Left renal cortex interstitium (tissue), 4 donors: Measurements from ENCODE around the gene SLC39A1. TPM values are rescaled to one million over a fixed set of nuclear protein-coding genes. Genes with fewer than 3 reads are reported as not detected.

Experiments used
- DNase-seq, 4 donors: peaks; one replicate each; pipeline ENCODE4 v3.0.0-alpha.2; 2013; ENCODE audit warnings: low read depth in 4 of 4, low spot score in 2 of 4, missing footprints in 1 of 4
- polyA plus RNA-seq, 4 donors: library from polyadenylated mRNA; unstranded; fragments of 120-200 nt; gene quantifications; one replicate each; pipeline ENCODE4 v1.2.1, GENCODE V29; 2013; ENCODE audit not compliant: insufficient read length in 4 of 4

Gene SLC39A1
- polyA plus RNA-seq, 4 donors = 78.0 to 88.9 (median 86.7) TPM

GRCh38 chr1:153954826-153955225 is 8.5 kb downstream of the SLC39A1 start:
- DNase-seq = no peak

- DNase-seq = no peak
These were observed 9.4 kb downstream of the SLC39A1 start for GRCh38 chr1:153953859-153954365.

GRCh38 chr1:153951801-153952200 is 11.5 kb downstream of the SLC39A1 start:
- DNase-seq = no peak

- no peak for DNase-seq
These were observed 12.2 kb downstream of the SLC39A1 start for GRCh38 chr1:153951183-153951582.

- peak in 1 of 4 donors; percentile 68 for DNase-seq
These were observed 16.6 kb downstream of the SLC39A1 start, which contains the start of gene DENND4B for GRCh38 chr1:153946622-153947241. DENND4B (minus strand) TSS chr1:153946718; CDS start chr1:153944374, 2,344 bp downstream.

GRCh38 chr1:153945795-153946621 is 17.3 kb downstream of the SLC39A1 start:
- DNase-seq = no peak

- no peak for DNase-seq
These were observed 18.1 kb downstream of the SLC39A1 start for GRCh38 chr1:153945131-153945794.

- no peak for DNase-seq
These were observed 18.6 kb downstream of the SLC39A1 start for GRCh38 chr1:153944827-153945117.

- no peak for DNase-seq
These were observed 19.1 kb downstream of the SLC39A1 start for GRCh38 chr1:153944005-153944826.

- DNase-seq = no peak
These were observed 20.4 kb downstream of the SLC39A1 start for GRCh38 chr1:153942766-153943549.

GRCh38 chr1:153941826-153942725 is 21.3 kb downstream of the SLC39A1 start:
- no peak for DNase-seq

GRCh38 chr1:153940756-153941155 is 22.6 kb downstream of the SLC39A1 start:
- no peak for DNase-seq

- no peak for DNase-seq
These were observed 23.9 kb downstream of the SLC39A1 start for GRCh38 chr1:153939476-153939875.

- DNase-seq = no peak
These were observed 24.3 kb downstream of the SLC39A1 start for GRCh38 chr1:153938996-153939395.

- DNase-seq = no peak
These were observed 26.0 kb downstream of the SLC39A1 start for GRCh38 chr1:153937331-153937730.

- DNase-seq = no peak
These were observed 27.1 kb downstream of the SLC39A1 start for GRCh38 chr1:153936011-153936802.

GRCh38 chr1:153934746-153935145 is 28.6 kb downstream of the SLC39A1 start:
- DNase-seq = no peak

- DNase-seq = no peak
These were observed 29.4 kb downstream of the SLC39A1 start for GRCh38 chr1:153933955-153934354.
